Endothelial cell of umbilical vein (primary cell): ENCODE measurements around the gene ARPC2.

ENCODE experiments used
- GATA2 ChIP-seq: IDR thresholded peaks from 2 replicates; pipeline ENCODE4 v1.7.0; 2011; ENCODE audit warnings: low read depth, mild to moderate bottlenecking, moderate library complexity, mixed read lengths, low read length; ENCODE audit not compliant: insufficient read length, insufficient read depth
- POLR2A ChIP-seq: IDR thresholded peaks from 2 replicates; pipeline ENCODE4 v1.6.1; 2012; ENCODE audit warnings: low read depth, mild to moderate bottlenecking, control low read depth, low read length
- POLR2AphosphoS5 ChIP-seq: IDR thresholded peaks from 2 replicates; pipeline ENCODE4 v1.6.1; 2012; ENCODE audit warnings: low read depth, mild to moderate bottlenecking, control low read depth, low read length, moderate library complexity; ENCODE audit not compliant: insufficient read depth
- TF ChIP-seq, protein P1 (sequence below), 2 donors: IDR thresholded peaks; 1 replicate in 1 of 2; 2 replicates in 1 of 2; pipeline ENCODE4 v1.5.1; 2011; ENCODE audit warnings: low read length in 2 of 2, mild to moderate bottlenecking in 2 of 2, moderate library complexity in 2 of 2, control low read depth in 1 of 2, inconsistent platforms in 1 of 2, low read depth in 1 of 2; ENCODE audit not compliant: insufficient read depth in 1 of 2; ENCODE audit errors: extremely low read depth in 1 of 2
- TF ChIP-seq, protein P2 (sequence below): IDR thresholded peaks from 2 replicates; pipeline ENCODE4 v1.6.1; 2011; ENCODE audit not compliant: insufficient read depth, insufficient read length

DNA sequence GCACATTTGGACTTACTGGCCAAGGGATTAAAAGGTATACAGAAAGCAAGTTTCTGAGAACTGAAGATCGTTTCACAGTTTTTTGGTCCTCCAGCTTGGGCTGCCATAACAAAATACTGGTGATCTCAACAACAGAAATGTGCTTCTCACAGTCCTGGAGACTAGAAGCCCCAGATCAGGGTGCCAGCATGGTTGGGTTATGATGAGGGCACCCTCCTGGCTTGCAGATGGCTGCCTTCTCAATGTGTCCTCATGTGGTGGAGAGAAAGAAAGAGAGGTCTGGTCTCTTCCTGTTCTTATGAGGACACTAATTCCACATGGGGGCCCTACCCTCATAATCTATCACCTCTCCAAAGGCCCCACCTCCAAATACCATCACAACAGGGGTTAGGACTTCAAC lies 30.1 kb upstream of the ARPC2 start:
- TF ChIP-seq, protein P1, sequence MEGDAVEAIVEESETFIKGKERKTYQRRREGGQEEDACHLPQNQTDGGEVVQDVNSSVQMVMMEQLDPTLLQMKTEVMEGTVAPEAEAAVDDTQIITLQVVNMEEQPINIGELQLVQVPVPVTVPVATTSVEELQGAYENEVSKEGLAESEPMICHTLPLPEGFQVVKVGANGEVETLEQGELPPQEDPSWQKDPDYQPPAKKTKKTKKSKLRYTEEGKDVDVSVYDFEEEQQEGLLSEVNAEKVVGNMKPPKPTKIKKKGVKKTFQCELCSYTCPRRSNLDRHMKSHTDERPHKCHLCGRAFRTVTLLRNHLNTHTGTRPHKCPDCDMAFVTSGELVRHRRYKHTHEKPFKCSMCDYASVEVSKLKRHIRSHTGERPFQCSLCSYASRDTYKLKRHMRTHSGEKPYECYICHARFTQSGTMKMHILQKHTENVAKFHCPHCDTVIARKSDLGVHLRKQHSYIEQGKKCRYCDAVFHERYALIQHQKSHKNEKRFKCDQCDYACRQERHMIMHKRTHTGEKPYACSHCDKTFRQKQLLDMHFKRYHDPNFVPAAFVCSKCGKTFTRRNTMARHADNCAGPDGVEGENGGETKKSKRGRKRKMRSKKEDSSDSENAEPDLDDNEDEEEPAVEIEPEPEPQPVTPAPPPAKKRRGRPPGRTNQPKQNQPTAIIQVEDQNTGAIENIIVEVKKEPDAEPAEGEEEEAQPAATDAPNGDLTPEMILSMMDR (IDR thresholded peaks at IDR 0.05; ENCODE audit: extremely low read depth in 1 of 2, insufficient read depth in 1 of 2, low read depth in 1 of 2, low read length in 2 of 2), result no peak
- TF ChIP-seq GATA2 (no peak), POLR2AphosphoS5 (no peak), POLR2A (no peak)
- TF ChIP-seq, protein P2, sequence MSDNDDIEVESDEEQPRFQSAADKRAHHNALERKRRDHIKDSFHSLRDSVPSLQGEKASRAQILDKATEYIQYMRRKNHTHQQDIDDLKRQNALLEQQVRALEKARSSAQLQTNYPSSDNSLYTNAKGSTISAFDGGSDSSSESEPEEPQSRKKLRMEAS, result no peak
